ENCODE data around the gene PRKG1.

The PRKG1 gene

DNA sequence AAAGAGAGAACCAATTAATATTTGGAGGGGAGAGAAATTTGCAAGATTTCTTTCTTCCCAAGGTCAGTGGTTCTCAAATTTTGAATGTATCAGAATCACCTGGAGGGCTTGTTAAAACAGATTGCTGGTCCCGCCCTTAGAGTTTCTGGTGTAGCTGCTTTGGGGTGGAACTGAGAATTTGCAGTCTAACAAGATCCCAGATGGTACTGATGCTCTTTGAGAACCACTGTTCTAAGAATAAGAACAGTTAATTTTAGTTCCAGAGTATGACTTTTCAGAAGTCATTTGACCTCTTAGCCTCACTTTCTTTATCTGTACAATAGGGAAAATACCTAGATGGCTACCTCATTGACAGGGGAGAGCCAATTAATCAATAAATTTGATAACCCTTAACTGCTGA lies 161.6 kb downstream of the PRKG1 start:
- Histone ChIP-seq H3K4me3 (ENCODE audit: insufficient read depth, low read length, poor library complexity, severe bottlenecking) (no peak overlapping the region), H3K4me2 (ENCODE audit: low read depth, low read length, poor library complexity, severe bottlenecking) (no peak overlapping the region), H3K27me3 (ENCODE audit: low read length) (no peaks in the 10 kb centered on the region), H3K9me3 (ENCODE audit: insufficient read depth, low read length) (no peaks in the 10 kb centered on the region), H3K9ac (ENCODE audit: low read length) (no peak overlapping the region), H3K36me3 (ENCODE audit: low read length) (no peaks in the 10 kb centered on the region), H4K20me1 (ENCODE audit: low read depth, low read length) (no peaks in the 10 kb centered on the region), H3K27ac (ENCODE audit: low read depth, low read length) (no peak overlapping the region), H3F3A (ENCODE audit: insufficient read depth) (no peaks in the 10 kb centered on the region), H3K79me2 (ENCODE audit: insufficient read depth, low read length) (no peaks in the 10 kb centered on the region), H2AFZ (ENCODE audit: low read depth, low read length, severe bottlenecking) (no peak overlapping the region), H3K9me2 (replicated peaks; ENCODE audit: insufficient read depth, low read length) (no peaks in the 10 kb centered on the region)
- TF ChIP-seq EZH2phosphoT487 (conservative IDR thresholded peaks at IDR 0.05; ENCODE audit: low read length) (no peak), CTCF (IDR thresholded peaks at IDR 0.05; ENCODE audit: insufficient read depth, low read length, poor library complexity, severe bottlenecking) (no peak)

GRCh38 chr10:51239006-51239405 lies 164.7 kb downstream of the PRKG1 start:
- Histone ChIP-seq H4K20me1 (ENCODE audit: low read depth, low read length) (no peaks in the 10 kb centered on the region), H3K9me3 (ENCODE audit: insufficient read depth, low read length) (no peaks in the 10 kb centered on the region), H3F3A (ENCODE audit: insufficient read depth) (no peaks in the 10 kb centered on the region), H3K9me2 (replicated peaks; ENCODE audit: insufficient read depth, low read length) (no peaks in the 10 kb centered on the region), H3K36me3 (ENCODE audit: low read length) (no peaks in the 10 kb centered on the region), H3K9ac (ENCODE audit: low read length) (no peak overlapping the region), H3K27ac (ENCODE audit: low read depth, low read length) (no peak overlapping the region), H3K27me3 (ENCODE audit: low read length) (no peaks in the 10 kb centered on the region), H3K79me2 (ENCODE audit: insufficient read depth, low read length) (no peaks in the 10 kb centered on the region), H3K4me3 (ENCODE audit: insufficient read depth, low read length, poor library complexity, severe bottlenecking) (no peak overlapping the region), H3K4me2 (ENCODE audit: low read depth, low read length, poor library complexity, severe bottlenecking) (no peak overlapping the region), H2AFZ (ENCODE audit: low read depth, low read length, severe bottlenecking) (no peak overlapping the region)
- TF ChIP-seq EZH2phosphoT487 (conservative IDR thresholded peaks at IDR 0.05; ENCODE audit: low read length): no peak
- TF ChIP-seq CTCF (IDR thresholded peaks at IDR 0.05; ENCODE audit: insufficient read depth, low read length, poor library complexity, severe bottlenecking): no peak

- no peaks in the 10 kb centered on the region for H3K9me2 ChIP-seq (replicated peaks; ENCODE audit: insufficient read depth, low read length)
- no peak overlapping the region for H3K4me3 ChIP-seq (ENCODE audit: insufficient read depth, low read length, poor library complexity, severe bottlenecking)
These were observed 167.2 kb downstream of the PRKG1 start for GRCh38 chr10:51241461-51241860.

More at GRCh38 chr10:51241461-51241860, 167.2 kb downstream of the PRKG1 start:
- Histone ChIP-seq H3K27ac (ENCODE audit: low read depth, low read length) (no peak overlapping the region), H3K79me2 (ENCODE audit: insufficient read depth, low read length) (no peaks in the 10 kb centered on the region), H2AFZ (ENCODE audit: low read depth, low read length, severe bottlenecking) (no peak overlapping the region), H3K9me3 (ENCODE audit: insufficient read depth, low read length) (no peaks in the 10 kb centered on the region), H3K9ac (ENCODE audit: low read length) (no peak overlapping the region), H3F3A (ENCODE audit: insufficient read depth) (no peaks in the 10 kb centered on the region), H3K27me3 (ENCODE audit: low read length) (no peaks in the 10 kb centered on the region), H3K4me2 (ENCODE audit: low read depth, low read length, poor library complexity, severe bottlenecking) (no peak overlapping the region), H3K36me3 (ENCODE audit: low read length) (no peaks in the 10 kb centered on the region), H4K20me1 (ENCODE audit: low read depth, low read length) (no peaks in the 10 kb centered on the region)
- TF ChIP-seq EZH2phosphoT487 (conservative IDR thresholded peaks at IDR 0.05; ENCODE audit: low read length): no peak
- TF ChIP-seq CTCF (IDR thresholded peaks at IDR 0.05; ENCODE audit: insufficient read depth, low read length, poor library complexity, severe bottlenecking): no peak
